NK-92 treated with Interleukin-12 subunit alpha and Interleukin-12 subunit beta, amount 100 ng/mL, for 24 hours (cell line): ENCODE results near the gene NPAS1.

Experiments used
- DNase-seq: peaks from one replicate; lab custom pipeline; 2025; lab: John Stamatoyannopoulos, UW

The NPAS1 gene

GRCh38 chr19:47019431-47020041 lies at the start of gene NPAS1:
Gene NPAS1, plus strand, starts transcription at chr19:47019837. Its CDS starts 1,211 bp downstream, at chr19:47021048.
- DNase-seq: no peak

DNA sequence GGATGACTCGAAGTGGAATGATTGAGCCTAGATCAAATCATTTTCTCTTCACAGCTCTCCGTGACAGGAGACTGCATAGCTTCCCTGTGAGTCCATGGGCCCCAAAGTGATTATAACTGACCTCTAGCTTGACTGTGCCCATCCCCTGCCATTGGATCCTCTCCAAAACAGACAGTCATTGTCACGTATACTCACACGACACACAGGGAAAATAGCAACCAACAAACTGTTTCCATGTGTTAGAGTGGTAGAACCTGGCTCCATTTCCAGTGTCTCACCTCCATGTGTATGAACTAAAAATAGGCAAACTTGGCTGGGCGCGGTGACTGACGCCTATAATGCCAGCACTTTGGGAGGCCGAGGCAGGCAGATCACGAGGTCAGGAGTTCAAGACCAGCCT lies 48.8 kb upstream of the NPAS1 start:
- no peak for DNase-seq

DNA sequence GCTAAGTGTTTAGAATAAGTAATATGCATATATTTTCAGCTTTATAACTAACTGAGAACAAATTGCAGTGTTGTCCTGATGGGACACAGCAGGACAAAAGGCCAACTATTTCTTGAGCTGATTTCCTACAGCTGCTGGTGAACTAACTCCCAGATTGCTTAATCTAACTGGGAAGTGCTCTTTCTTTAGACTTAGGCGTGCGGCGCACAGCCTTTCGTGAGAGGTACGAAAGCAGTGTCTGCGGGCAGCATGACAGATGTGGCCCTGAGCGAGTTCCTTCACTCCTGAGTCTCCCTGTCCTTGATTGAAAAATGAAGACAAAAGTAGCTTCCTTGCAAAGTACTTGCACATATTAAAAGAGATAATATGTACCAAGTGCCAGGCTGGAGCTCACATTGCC lies 47.3 kb upstream of the NPAS1 start:
- no peak for DNase-seq

DNA sequence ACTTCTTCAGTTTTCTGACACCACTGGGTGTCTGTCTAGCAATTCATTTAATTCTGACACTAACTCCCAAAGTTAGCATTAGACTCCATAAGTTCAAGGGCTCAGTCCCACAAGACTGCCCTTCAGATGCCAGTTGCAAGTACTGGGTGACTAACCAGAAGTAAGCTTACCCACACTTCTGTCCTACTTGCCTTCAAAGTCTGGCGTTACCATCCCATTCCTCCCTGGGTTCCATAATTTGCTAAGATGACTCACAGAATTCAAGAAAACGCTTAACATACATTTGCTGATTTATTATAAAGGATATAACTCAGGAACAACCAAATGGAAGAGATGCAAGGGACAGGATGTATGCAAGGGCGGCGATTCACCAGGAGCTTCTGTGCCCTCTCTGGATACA lies 45.5 kb upstream of the NPAS1 start:
- DNase-seq: no peak

DNA sequence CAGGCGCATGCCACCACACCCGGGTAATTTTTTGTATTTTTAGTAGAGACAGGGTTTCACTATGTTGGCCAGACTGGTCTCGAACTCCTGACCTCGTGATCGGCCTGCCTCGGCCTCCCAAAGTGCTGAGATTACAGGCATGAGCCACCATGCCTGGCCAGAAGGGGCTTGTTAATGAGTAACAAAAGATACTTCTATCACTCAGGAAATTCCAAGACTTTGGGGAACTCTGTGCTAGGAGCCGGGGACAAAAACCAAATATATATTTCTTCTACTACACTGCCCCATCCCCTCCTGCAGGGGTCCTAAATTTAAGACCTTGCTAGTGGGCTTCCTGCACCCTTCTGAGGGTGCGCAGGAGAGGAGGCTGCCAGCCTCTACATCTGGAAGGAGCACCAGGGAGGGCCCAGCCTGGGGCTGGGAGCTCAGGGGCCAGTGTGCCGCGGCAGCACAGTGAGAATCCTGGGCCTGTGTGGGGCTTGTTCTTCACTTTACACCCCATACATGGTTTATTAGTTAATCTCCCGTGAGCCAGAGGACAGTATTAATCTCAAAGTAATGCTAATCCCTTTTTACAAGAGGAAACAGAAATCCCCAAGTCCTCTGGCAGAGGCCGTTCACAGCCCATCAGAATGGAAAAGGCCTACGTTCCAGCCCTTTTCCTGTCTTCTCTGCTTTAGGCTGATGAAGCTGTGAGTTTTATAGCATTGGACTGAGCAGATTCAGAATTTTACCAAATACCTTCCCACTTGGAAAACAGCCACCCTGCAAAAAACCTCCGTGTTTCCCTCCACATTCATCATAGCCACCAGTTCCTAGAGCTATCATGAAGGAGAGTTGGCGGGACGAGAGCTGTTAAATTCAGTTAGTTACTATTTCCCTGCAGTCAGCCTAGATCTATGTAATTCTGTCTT lies 44.4 kb upstream of the NPAS1 start:
- no peak for DNase-seq

DNA sequence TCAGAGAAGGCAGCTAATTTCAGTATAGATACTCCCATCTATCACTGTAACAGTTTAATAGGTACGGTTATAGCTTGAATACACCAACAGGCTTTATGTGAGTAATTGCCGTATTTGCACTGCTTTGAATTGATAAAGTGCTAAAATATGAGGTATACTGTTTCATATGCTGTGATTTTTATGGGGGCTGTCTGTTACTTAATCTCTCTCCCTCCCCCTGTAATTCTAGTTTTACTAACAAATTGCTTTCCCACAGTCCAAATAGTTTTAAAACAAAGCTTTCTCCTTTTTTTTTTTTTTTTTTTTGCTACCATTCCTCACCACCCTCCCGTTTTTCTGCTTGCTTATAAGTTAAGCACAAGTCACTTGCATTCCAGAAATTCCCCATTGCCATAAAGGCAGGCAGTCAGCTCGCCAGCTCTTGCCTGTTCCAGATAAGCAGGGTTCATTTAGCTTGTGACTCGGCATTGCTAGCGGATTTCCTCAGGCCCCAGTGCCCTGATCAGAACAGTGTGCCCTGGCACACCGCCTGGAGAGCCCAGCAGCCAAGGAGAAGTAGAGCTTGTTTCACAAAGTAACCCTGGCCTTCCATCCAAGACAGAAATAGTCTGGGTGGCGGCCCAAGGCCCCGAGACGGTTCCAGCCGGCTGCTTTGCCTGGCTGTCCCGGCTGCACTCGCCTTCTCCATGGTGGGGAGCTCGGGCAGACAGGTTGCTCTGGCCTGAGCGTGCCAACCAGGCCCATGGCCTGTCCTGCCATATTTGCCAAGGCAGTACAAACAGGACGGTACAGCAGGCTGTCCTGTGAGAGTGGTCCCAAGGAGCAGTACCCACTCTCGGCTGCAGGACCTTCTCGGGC lies 43.5 kb upstream of the NPAS1 start:
- DNase-seq: no peak

- peak; percentile 53 for DNase-seq
Measured at GRCh38 chr19:46976845-46977320, 42.8 kb upstream of the NPAS1 start.

DNA sequence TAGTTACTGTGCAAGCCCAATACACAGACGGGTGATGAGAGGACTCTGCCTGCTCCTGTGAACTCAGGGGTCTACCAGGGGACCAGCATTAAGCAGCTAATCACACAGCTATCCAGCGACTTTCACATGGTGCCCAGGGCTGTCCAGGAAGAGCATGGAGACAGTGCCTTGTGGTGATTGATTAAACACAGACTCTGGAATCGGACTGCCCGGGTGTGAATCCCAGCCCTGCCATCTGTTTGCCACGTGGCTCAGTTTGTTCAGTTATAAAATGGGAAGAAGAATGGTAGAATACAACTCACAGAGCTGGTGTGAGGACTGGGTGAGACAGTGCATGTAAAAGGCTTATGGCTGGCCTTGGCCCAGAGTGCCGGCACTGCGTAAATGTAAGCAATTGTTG lies 42.1 kb upstream of the NPAS1 start:
- no peak for DNase-seq

DNA sequence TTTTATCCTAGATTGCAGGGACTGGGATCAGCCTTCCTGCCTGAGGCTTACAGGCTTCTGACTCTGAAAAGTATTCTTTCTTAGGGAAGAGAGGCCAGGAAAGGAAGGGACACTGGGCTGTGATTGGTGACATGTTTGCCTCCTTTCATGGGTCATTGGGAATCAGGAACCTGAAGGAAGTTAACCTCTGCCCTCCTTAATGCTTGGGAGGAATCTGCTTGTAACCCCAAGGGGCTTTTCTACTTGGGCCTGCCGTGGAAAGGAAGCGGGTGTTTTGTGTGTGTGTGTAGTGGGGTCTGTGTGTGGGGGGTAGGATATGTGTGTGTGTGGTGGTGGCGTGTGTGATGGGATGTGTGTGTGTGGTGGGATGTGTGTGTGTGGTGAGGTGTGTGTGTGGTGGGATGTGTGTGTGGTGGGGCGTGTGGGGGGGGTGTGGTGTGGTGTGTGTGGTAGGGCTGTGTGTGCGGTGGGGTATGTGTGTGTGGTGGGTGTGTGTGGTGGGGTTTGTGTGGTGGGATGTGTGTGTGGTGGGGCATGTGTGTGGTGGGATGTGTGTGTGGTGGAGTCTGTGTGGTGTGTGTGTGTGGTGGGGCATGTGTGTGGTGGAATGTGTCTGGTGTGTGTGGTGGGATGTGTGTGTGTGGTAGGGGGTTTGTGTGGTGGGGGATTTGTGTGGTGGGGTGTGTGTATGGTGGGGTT lies 41.3 kb upstream of the NPAS1 start:
- DNase-seq: no peak

- no peak for DNase-seq
Measured at GRCh38 chr19:46979126-46980105, 40.2 kb upstream of the NPAS1 start.

DNA sequence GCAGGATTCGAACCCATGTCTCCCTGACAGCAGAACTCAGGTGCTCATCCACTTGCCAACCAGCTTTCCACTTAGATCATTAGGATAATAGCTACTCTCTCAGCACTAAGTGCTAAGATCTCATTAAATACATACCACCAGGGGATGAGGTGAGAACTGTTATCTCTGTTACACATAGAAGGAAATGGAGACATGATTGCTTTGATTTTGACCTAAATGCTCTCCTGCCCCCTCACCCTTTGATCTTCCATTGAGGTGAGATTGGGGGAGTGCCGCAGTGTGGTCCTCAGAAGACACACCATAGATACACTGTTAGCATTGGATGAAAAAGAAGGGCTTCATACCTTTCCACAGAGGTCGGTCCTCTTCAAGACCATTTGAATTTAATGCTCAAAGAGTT lies 38.9 kb upstream of the NPAS1 start:
- DNase-seq: no peak

DNA sequence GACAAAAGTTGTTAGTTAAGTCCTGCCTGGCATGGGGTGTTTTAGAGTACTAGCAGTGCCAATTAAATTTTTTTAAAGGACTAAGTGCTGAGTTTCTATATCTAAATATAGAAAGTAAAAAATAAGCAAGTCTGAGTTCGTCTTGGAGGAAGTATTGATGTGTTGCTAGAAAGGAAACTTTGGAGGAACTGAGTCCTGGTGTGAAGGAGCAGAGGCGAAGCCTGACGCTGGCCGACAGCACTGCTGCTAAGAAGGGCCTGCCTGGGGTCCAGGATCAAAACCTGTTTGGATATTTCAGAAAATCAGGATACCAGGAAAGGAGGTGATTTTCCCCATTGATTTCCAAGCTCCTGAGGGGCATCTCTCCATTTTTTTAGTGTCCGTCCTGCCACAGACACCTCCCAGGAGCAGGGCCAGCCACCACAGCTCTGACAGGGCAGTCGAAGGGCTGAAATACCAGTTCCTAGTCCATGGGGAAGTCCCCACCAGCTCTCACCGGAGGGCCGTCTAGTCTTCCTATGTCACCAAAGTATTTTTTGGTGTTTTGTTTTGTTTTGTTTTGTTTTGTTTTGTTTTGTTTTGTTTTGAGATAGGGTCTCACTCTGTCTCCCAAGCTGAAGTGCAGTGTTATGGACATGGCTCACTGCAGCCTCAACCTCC lies 38.2 kb upstream of the NPAS1 start:
- no peak for DNase-seq

GRCh38 chr19:46983097-46983496 lies 36.5 kb upstream of the NPAS1 start:
- DNase-seq: no peak

GRCh38 chr19:46984077-46985010 lies 35.3 kb upstream of the NPAS1 start:
- DNase-seq: no peak

GRCh38 chr19:46985542-46986415 lies 33.9 kb upstream of the NPAS1 start:
- DNase-seq: no peak

GRCh38 chr19:46988614-46989230 lies 30.9 kb upstream of the NPAS1 start:
- DNase-seq: no peak

DNA sequence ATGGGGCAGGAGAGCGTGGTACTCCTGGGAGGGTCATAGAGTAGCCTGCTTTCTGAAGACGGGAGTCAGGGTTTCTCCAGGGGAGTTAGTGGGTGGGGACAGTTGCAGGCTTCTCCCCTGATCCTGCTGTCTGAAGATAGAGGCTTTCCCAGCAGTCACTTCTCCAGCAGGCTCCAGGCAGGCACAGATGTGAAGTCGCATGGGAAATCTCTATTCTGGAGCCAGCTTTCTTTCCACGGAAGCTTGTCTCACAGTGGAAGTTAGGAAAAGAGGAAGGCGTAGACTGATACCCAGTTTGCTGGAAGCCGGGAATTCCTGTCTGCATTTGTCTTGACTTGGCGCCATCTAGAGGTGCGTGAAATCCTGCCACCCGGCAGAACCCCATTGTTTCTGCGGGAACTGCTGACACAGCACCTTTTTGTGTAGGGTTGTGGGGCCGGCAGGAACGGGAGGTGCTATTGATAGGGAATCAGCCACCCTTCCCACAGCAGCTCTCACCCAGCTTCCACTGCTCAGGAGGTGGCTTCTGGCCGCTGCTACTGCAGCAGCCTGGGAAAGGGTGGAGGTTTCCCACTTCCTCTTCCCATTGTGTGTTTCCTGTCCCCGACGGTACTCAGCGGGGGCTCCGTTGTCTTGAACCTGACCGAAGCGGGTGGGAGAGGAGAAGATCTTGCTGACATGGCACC lies 28.5 kb upstream of the NPAS1 start:
- peak; percentile 16 for DNase-seq
